Measurements from ENCODE around the gene PVALEF. TPM values are rescaled to one million over a fixed set of nuclear protein-coding genes. Genes with fewer than 3 reads are reported as not detected.

PVALEF gene
- total and polyA plus RNA-seq, 2 of the 8 experiments (the other 6 are each of a cell fraction or from before 2014, with no cell fraction given): 0.03 TPM; not detected in 1

DNA sequence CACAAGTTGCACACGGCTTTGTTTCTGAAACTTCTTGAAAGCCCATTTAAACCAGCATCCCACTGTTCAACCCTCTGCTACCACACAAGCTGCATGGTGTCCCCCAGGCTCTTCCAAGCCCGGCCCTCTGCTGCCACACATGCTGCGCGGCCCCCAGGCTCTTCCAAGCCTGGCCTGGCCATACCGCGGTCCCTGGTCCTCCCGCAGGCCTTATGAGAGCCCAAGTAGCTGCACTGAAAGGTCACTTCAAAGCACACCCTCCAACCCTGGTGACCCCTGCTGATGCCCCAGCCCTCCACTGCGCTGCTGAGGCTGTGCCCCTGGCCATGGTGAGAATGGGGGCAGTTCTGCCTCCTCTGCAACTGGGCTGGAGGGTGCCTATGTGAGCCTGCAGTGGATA, 25.9 kb upstream of the PVALEF start:
- ChIA-PET CTCF (ENCODE audit: partially characterized antibody) (interaction anchor here (1.0 to 2.7 kb wide), 6 partner anchors 10 to 91 kb away, joined by 3 to 10 read pairs (median 4); no protein-coding TSS in a partner anchor), POLR2A (ENCODE audit: partially characterized antibody) (interaction anchor here (0.9 kb wide), 2 partner anchors 10 to 47 kb away, joined by 3 read pairs; no protein-coding TSS in a partner anchor)
- no peak for FAIRE-seq

More for the DNA sequence above, 25.9 kb upstream of the PVALEF start:
- Histone ChIP-seq H2BK15ac (ENCODE audit: low read length) (0 out of 2 replicates have a peak overlapping the region, but pooled peaks have one; percentile 40), H3K79me1 (ENCODE audit: low read depth, low read length) (no peaks in the 10 kb centered on the region; the same call in 1 of the 2 replicates), H4K8ac (ENCODE audit: extremely low read depth, insufficient read depth, low read length) (no peak overlapping the region), H3K23me2 (ENCODE audit: low read depth, low read length) (peaks cover 3% of the 10 kb centered on the region; the same call in 1 of the 2 replicates), H3K18ac (ENCODE audit: extremely low read depth, low read length) (no peak overlapping the region), H3K36me3 (ENCODE audit: control insufficient read depth in 2 of 4, insufficient read depth in 4 of 4, low read length in 3 of 4) (no peaks in the 10 kb centered on the region), H3K4me1 (replicated peaks in 1 of 4; ENCODE audit: control insufficient read depth in 3 of 4, insufficient read depth in 4 of 4, low read length in 3 of 4) (peaks cover 0 to 2% (median 0%) of the 10 kb centered on the region in 4 experiments; a peak in 4 of 7 replicates), H3K4me3 (ENCODE audit: extremely low read depth in 1 of 4, insufficient read depth in 2 of 4, low read depth in 3 of 4, low read length in 4 of 4) (no peak overlapping the region), H3K14ac (ENCODE audit: insufficient read length) (no peak overlapping the region), H2BK120ac (replicated peaks; ENCODE audit: low read depth, low read length) (no peak overlapping the region), H4K91ac (replicated peaks; ENCODE audit: insufficient read length, low read length) (peak overlapping the region; percentile 15), H3K27ac (ENCODE audit: low read depth, low read length) (no peak overlapping the region), H3K9me3 (ENCODE audit: insufficient read depth in 2 of 2, low read depth in 1 of 2, low read length in 1 of 2) (peaks cover 8 to 12% of the 10 kb centered on the region in 2 experiments; a peak in 2 of 4 replicates), H2BK5ac (ENCODE audit: low read depth, low read length) (no peak overlapping the region), H3K4ac (replicated peaks; ENCODE audit: insufficient read length, low read depth, low read length) (no peak overlapping the region), H2BK12ac (ENCODE audit: low read depth, low read length) (peak overlapping the region; percentile 60; the same call in 1 of the 2 replicates), H2AFZ (ENCODE audit: low read length) (no peak overlapping the region), H3K23ac (ENCODE audit: insufficient read length) (no peak overlapping the region), H3K56ac (replicated peaks; ENCODE audit: insufficient read length, low read depth, low read length) (no peak overlapping the region), H3K9ac (replicated peaks in 1 of 4; ENCODE audit: extremely low read depth in 1 of 4, low read depth in 3 of 4, low read length in 3 of 4) (no peak overlapping the region), H3K79me2 (ENCODE audit: control insufficient read depth in 1 of 2, insufficient read depth in 2 of 2, low read length in 2 of 2) (no peaks in the 10 kb centered on the region), H4K20me1 (replicated peaks in 1 of 2; ENCODE audit: control insufficient read depth in 1 of 2, insufficient read depth in 2 of 2, low read length in 2 of 2) (peaks cover 2 to 9% of the 10 kb centered on the region in 2 experiments), H3K27me3 (replicated peaks in 1 of 4; ENCODE audit: control insufficient read depth in 3 of 4, extremely low read depth in 1 of 4, insufficient read depth in 3 of 4, low read length in 3 of 4) (no peaks in the 10 kb centered on the region), H2BK20ac (ENCODE audit: low read length) (no peak overlapping the region), H4K5ac (ENCODE audit: insufficient read length, low read depth, low read length) (no peak overlapping the region), H2AK5ac (ENCODE audit: low read depth, low read length) (no peak overlapping the region; the same call in 1 of the 2 replicates), H3K4me2 (ENCODE audit: insufficient read depth in 1 of 2, low read depth in 2 of 2, low read length in 2 of 2) (no peak overlapping the region)
- 91% methylated on average over 8 of the region's 8 CpGs; no CpG with 5 or more reads in 1 of the 2 experiments for WGBS, 2 experiments (ENCODE audit: extremely low coverage in 1 of 2, insufficient coverage in 1 of 2, insufficient read length in 1 of 2, insufficient replicate concordance in 2 of 2, low coverage in 1 of 2, low lambda C conversion rate in 2 of 2, missing lambda C conversion rate in 1 of 2)
- DNase-seq (ENCODE audit: low read depth in 1 of 2, low spot score in 2 of 2): no peak
- TF ChIP-seq RBBP5 (IDR thresholded peaks at IDR 0.05; ENCODE audit: borderline replicate concordance, low read depth, low read length): no peak
- TF ChIP-seq GTF2F1 (IDR thresholded peaks at IDR 0.05; ENCODE audit: borderline replicate concordance, low read depth, low read length): no peak
- TF ChIP-seq POU5F1 (IDR thresholded peaks at IDR 0.05; ENCODE audit: low read depth, low read length): no peak
